Smooth muscle cell (in vitro differentiated cells): Measurements from ENCODE around the gene OSGEP. TPM values are rescaled to one million over a fixed set of nuclear protein-coding genes. Genes with fewer than 3 reads are reported as not detected.

Experiments
- DNase-seq: peaks from one replicate; lab custom pipeline; 2025; ENCODE audit not compliant: unreplicated experiment; lab: John Stamatoyannopoulos, UW
- H2AFZ ChIP-seq: fragments of 200-600 bp; sonication (generic); 2 replicates; pipeline ENCODE4 v1.6.0; 2016; ENCODE audit warnings: antibody characterized with exemption, low read depth, mild to moderate bottlenecking
- H3F3A ChIP-seq: fragments of 200-600 bp; sonication (generic); 2 replicates; pipeline ENCODE4 v1.6.0; 2017; ENCODE audit warnings: antibody characterized with exemption, low read depth
- H3K27ac ChIP-seq: fragments of 200-600 bp; sonication (generic); 2 replicates; pipeline ENCODE4 v1.5.1; 2016; ENCODE audit warnings: low read depth, mild to moderate bottlenecking
- H3K27me3 ChIP-seq: fragments of 200-600 bp; sonication (generic); 2 replicates; pipeline ENCODE4 v1.6.1; 2016; ENCODE audit warnings: low read depth, mild to moderate bottlenecking
- H3K36me3 ChIP-seq: fragments of 200-600 bp; sonication (generic); 2 replicates; pipeline ENCODE4 v1.5.1; 2016; ENCODE audit warnings: low read depth
- H3K4me1 ChIP-seq: fragments of 200-600 bp; sonication (generic); 2 replicates; pipeline ENCODE4 v1.5.1; 2016; ENCODE audit warnings: low read depth
- H3K4me2 ChIP-seq: fragments of 200-600 bp; sonication (generic); 2 replicates; pipeline ENCODE4 v1.6.0; 2016; ENCODE audit warnings: mild to moderate bottlenecking
- H3K4me3 ChIP-seq: fragments of 200-600 bp; sonication (generic); 2 replicates; pipeline ENCODE4 v1.5.1; 2016; ENCODE audit warnings: mild to moderate bottlenecking
- H3K79me2 ChIP-seq: fragments of 200-600 bp; sonication (generic); 2 replicates; pipeline ENCODE4 v1.6.0; 2016; ENCODE audit warnings: low read depth, mild to moderate bottlenecking
- H3K9ac ChIP-seq: fragments of 200-600 bp; sonication (generic); 2 replicates; pipeline ENCODE4 v1.6.0; 2016; ENCODE audit warnings: low read depth
- H3K9me3 ChIP-seq: fragments of 200-600 bp; sonication (generic); replicated peaks from 2 replicates; pipeline ENCODE4 v1.5.1; 2016; ENCODE audit warnings: low read depth
- H4K20me1 ChIP-seq: fragments of 200-600 bp; sonication (generic); 2 replicates; pipeline ENCODE4 v1.6.0; 2016; ENCODE audit warnings: low read depth
- CTCF ChIP-seq: fragments of 200-600 bp; sonication (generic); IDR thresholded peaks from 2 replicates; pipeline ENCODE4 v1.5.1; 2017; ENCODE audit warnings: borderline replicate concordance, mild to moderate bottlenecking, antibody characterized with exemption; ENCODE audit not compliant: insufficient read depth, poor library complexity, severe bottlenecking
- WGBS: methylation state at CpG from one replicate; pipeline ENCODE4 v1.1.7; 2016; ENCODE audit warnings: low lambda C conversion rate; 5-methylcytosine and 5-hydroxymethylcytosine counted together
- polyA plus RNA-seq: library from polyadenylated mRNA; unstranded; fragments of >200 nt; fragmentation: Nextera tagmentation; extraction: Ambion mirVana; gene quantifications from 2 replicates; pipeline ENCODE4 v1.2.1, GENCODE V29; 2016
- total RNA-seq: library from RNA; depleted of rRNA; stranded (reverse); fragments of >200 nt; gene quantifications from 2 replicates; pipeline ENCODE4 v1.2.3, GENCODE V29; 2014

Gene OSGEP
- total and polyA plus RNA-seq, 2 experiments from 2014 or later = 21.7 to 33.3 TPM

DNA sequence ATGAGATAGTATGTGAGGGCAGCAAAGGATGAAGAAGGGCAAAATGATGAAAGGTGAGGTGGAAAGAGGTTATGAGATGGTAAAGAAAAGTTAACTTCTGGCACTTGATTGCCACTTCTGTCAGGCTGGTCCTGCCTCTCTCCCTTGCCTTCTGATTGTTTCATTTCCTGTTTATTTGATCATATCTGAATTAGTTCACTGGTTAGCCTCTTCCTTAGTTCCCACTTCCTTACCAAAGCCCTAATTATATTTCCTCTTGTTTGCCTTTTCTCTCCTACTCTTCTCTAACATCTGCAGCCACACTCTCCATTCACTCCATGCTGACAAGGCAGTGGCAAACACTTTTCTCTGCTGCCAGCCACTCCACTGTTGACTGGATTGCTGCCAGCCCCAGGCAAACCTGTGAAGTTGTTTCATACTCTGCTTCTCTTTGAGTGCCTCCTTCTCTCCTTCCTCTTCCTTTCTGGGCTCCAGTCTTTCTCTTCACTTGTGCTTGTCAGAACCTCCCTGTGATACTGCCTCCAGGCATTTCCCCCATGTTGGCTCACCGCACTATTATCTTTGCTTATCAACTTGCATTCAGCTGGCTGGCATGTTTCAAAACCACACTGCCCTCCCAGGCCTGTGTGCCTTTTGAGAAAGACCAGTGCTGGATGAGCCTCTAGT, 22.7 kb upstream of the OSGEP start:
- WGBS = 4% methylated on average over 1 of the region's 1 CpG

GRCh38 chr14:20476776-20477175, 22.2 kb upstream of the OSGEP start:
- Histone ChIP-seq H3K79me2 (no peaks in the 10 kb centered on the region), H3K27me3 (no peaks in the 10 kb centered on the region), H3K4me2 (no peak overlapping the region), H3K4me3 (no peak overlapping the region), H3K4me1 (peaks cover 6% of the 10 kb centered on the region), H3K9me3 (no peaks in the 10 kb centered on the region), H2AFZ (no peak overlapping the region), H3K36me3 (peaks cover 14% of the 10 kb centered on the region), H4K20me1 (peaks cover 4% of the 10 kb centered on the region), H3K9ac (no peak overlapping the region), H3F3A (peaks cover 10% of the 10 kb centered on the region), H3K27ac (peak overlapping the region; percentile 68)
- DNase-seq = no peak
- TF ChIP-seq CTCF = no peak
- WGBS = 75% methylated on average over 5 of the region's 5 CpGs

More for the DNA sequence above, 22.7 kb upstream of the OSGEP start:
- H3K4me1 ChIP-seq = peaks cover 6% of the 10 kb centered on the region
- DNase-seq = peak; percentile 3
- no peak overlapping the region for H2AFZ ChIP-seq
- no peaks in the 10 kb centered on the region for H4K20me1 ChIP-seq
- TF ChIP-seq CTCF = no peak
- H3K27ac ChIP-seq = peak overlapping the region; percentile 68
- H3K79me2 ChIP-seq = no peaks in the 10 kb centered on the region
- H3K9ac ChIP-seq = no peak overlapping the region
- H3K36me3 ChIP-seq = peaks cover 14% of the 10 kb centered on the region
- H3K4me3 ChIP-seq = no peak overlapping the region
- H3K4me2 ChIP-seq = peak overlapping the region; percentile 64
- no peaks in the 10 kb centered on the region for H3K9me3 ChIP-seq
- peaks cover 10% of the 10 kb centered on the region for H3F3A ChIP-seq
- no peaks in the 10 kb centered on the region for H3K27me3 ChIP-seq

- no peaks in the 10 kb centered on the region for H3K27me3 ChIP-seq
- no peak overlapping the region for H2AFZ ChIP-seq
- H3K4me3 ChIP-seq = no peak overlapping the region
- H3K4me2 ChIP-seq = no peak overlapping the region
- H4K20me1 ChIP-seq = peaks cover 4% of the 10 kb centered on the region
- H3K9me3 ChIP-seq = no peaks in the 10 kb centered on the region
- peaks cover 14% of the 10 kb centered on the region for H3K36me3 ChIP-seq
- peaks cover 10% of the 10 kb centered on the region for H3F3A ChIP-seq
- no peak for TF ChIP-seq CTCF
- peaks cover 10% of the 10 kb centered on the region for H3K4me1 ChIP-seq
- 91% methylated on average over 2 of the region's 2 CpGs for WGBS
- no peak overlapping the region for H3K9ac ChIP-seq
- H3K79me2 ChIP-seq = peaks cover 4% of the 10 kb centered on the region
- DNase-seq = no peak
- H3K27ac ChIP-seq = no peak overlapping the region
Observed at GRCh38 chr14:20472536-20473169, 18.0 kb upstream of the OSGEP start.
